ENCODE data around the gene RALGAPA1.
"Not testable (repeated sequence)": the region's sequence is repeated elsewhere in the genome, so short reads cannot be mapped to it uniquely, and the experiment has no call there.

RALGAPA1 gene

DNA sequence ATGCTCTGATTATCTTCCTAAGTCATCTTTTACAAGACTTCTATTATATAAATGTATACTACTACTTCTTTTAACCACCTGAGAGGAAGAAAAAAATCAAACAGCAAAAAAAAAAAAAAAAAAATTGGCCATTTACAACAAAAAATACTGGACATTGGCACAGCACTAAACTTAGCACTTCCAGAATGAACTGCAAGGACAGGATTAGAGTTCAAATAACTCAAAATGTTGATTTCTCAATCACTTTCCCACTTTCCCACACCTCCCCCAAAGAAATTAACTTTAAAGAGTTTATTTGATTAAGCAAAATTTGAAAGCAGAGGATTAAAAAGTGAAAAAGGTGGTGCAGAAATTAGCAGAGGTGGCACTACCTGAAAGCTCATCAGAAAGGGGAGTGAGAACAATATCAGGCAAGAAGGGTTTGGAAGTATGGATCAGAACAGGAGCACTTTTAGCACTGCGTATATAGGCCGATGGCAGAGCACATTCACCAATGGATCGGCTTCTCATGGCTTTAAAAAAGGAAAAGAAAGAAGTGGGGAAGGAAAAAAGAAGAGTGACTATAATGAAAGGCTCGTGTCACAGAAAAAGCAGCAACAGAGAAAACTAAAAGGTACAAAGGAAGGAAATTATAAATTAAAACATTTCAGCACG lies 109.2 kb downstream of the RALGAPA1 start:
- DNase-seq (ENCODE audit: low read depth in 2 of 2), result no peak

DNA sequence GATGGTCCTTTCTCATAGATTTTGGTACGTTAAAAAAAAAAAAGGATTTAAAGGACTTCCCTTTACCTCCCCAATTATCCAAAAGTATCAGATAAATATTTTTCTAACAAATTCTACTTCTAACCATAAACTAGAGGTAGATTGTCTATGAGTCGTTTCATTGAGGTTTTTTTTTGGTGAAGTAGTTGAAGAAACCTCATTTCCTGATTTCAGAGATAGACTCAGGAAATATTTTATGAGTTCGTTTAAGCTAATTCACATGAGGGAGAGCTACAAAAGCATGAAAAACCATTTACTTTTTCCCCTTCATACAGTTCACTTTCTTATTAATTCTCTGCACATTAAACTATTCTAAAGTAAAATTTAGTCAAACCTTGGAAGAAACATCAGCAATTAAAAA lies 112.5 kb downstream of the RALGAPA1 start:
- DNase-seq (ENCODE audit: low read depth in 2 of 2), result no peak

DNA sequence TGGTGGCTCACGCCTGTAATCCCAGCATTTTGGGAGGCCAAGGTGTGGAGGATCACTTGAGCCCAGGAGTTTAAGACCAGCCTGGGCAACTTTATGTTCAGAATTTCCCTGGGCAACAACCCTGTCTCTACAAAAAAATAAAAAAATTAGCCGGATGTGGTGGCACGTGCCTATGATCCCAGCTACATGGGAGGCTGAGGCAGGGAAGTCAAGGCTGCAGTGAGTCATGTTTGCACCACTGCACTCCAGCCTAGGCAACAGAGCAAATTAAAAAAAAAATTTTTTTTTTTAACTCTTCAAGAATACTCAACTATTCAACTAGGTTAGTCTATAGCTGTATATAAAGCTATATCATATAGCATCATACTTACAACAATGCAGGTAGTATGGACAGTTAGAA lies 113.0 kb downstream of the RALGAPA1 start:
- DNase-seq (ENCODE audit: low read depth in 2 of 2), result no peak

DNA sequence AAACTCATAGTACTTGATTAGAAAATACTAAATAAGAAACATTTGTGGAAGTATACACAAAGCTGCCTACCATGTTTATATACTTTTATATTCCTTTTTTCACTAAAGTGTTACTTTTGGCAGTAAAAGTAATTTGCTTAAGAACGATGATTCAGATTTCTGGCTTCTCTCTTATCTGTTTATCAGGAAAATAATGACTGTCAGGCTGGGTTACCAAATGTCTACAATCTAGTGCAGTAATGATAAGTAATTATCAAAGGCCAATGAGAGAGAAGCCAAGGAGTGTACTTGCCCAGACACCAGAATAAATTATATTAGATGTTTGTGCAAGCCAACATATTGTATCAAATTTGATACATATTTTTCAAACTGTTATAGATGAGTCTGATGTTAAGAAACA lies 113.4 kb downstream of the RALGAPA1 start:
- DNase-seq (ENCODE audit: low read depth in 2 of 2), result no peak

DNA sequence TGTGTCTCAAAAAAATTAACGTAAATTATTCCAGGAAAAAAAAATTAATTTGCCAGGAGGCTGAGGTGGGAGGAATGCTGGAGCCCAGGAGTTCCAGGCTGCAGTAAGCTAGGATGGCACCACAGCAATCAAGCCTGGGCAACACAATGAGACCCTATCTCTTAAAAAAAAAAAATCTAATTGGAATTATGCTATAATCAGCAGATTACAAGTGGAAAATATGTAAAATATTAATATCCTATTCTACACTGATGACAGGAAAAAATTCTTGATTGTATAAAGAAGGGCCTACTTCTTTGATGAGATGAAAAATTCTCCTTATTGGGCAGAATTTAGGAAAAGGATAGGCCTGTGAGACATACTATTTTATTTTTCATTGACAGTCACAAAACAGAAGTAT lies 114.0 kb downstream of the RALGAPA1 start:
- DNase-seq (ENCODE audit: low read depth in 2 of 2), result no peak

DNA sequence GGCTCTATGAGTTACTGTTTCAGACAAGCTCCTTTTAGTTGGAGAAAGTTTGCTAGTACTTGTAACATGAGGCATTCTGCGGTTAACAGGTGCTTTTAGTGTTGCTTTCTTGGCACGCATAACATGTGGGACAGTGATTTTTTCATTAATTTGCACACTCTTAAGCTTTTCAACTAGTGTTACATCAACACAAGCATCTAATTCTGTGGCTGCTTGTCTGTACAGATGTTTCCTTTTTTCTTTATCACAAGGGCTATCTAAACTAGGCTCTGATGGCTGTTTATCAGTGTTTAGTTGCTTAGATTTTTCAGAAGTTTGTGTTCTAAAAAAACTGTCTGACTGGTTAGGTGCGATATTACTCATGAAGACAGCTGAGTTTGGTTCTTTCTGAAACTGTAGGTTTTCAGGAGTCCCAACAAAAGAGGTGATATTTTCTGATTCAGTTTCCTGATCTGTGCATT lies 120.1 kb downstream of the RALGAPA1 start:
- DNase-seq (ENCODE audit: low read depth in 2 of 2), result no peak

DNA sequence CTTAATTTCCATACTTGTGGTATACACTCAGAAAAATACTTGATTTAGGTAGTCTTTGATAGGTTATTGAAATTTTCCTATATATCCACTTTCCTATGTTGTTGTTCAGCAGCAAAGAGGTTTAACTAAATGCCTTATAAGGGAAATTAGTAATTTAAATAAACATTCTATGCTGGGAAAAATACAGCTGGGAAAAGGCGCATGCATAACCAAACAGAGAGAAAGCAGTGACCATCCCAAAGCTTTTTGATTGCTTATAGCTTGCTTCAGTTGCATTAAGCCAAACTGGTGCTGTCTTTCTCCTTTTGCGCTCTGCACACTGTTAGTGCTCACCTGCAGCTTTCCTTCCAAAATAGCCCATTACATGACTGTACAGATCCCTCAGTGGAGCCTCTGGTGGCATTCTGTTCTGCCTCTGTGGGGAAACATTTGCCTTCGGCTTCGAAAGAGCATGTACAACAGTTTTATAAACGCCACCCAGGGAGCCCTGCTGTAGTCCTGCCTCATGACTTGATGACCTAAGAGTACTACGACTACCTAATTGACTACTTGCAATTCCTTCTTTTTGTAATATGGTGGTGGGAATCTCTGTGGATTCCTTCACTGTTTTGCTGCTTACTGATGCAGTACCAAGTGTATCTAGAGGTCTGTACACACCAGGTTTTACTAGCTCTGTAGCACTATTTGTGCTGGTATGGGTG lies 120.8 kb downstream of the RALGAPA1 start:
- DNase-seq (ENCODE audit: low read depth in 2 of 2), result no peak

DNA sequence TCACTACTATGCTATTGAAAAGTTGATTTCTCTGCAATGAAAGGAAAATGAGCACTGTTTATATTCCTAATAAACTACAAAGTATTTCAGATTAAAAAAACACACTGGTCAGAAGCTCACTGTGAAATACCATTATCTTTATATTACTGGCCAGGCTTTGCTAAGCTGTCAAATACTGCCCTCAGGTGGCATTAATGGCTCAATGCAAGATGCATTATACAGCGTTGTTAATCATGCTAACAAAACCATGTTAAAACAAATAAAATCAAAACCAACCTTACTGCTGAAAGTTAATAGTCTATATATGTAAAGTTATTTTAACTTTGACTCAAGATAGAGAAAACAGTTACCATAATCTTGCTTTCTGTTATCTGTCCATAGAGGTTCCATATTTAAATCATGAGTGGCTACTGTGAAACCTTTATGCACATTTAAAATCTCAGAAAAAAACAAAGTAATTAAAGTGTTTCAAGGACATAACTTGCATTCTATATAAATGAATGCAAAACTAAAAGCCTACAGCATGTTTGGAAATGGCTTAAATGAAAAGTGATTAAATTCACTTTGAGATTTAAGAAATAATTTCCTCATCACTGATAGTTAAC lies 121.7 kb downstream of the RALGAPA1 start:
- peak in 1 of 2 donors; percentile 14 for DNase-seq (ENCODE audit: low read depth in 2 of 2)

DNA sequence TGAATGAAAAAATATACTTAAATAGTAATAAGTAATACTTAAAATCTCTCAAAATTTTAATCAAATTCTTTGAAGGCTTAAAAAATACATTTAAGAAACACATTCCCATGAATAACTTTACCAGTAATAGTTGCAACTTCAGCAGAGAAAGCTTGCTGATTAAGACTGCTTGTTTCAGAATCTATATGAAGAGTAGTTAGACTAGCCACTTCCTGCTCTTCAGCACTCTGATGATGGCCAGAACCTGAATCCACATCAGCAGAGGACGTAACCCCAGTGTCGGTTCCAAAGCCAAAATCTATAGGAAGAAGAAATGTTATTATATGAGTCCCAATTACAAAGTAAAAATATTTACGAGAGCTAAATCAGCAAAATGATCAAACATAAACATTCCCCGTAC lies 125.4 kb downstream of the RALGAPA1 start:
- not testable (repeated sequence) for DNase-seq (ENCODE audit: low read depth in 2 of 2)

DNA sequence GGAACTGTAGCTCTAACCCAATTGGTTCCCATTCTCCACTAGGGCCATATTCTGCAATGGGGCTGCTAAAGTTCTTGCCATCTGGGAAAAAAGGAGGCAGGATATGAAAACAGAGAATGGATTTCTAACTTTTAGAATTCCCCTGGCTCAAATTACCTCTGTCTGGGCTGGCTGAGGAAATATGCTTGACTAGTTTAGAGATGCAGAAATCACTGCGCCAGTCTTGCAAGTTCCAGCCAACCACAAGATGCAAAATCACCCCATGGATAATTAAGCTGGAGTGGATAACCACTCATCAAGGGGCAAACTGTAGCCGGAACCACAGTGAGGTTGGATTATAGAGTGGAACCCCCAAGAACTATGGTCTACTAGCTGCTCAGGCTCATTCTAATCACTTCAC lies 126.3 kb downstream of the RALGAPA1 start:
- no peak for DNase-seq (ENCODE audit: low read depth in 2 of 2)

DNA sequence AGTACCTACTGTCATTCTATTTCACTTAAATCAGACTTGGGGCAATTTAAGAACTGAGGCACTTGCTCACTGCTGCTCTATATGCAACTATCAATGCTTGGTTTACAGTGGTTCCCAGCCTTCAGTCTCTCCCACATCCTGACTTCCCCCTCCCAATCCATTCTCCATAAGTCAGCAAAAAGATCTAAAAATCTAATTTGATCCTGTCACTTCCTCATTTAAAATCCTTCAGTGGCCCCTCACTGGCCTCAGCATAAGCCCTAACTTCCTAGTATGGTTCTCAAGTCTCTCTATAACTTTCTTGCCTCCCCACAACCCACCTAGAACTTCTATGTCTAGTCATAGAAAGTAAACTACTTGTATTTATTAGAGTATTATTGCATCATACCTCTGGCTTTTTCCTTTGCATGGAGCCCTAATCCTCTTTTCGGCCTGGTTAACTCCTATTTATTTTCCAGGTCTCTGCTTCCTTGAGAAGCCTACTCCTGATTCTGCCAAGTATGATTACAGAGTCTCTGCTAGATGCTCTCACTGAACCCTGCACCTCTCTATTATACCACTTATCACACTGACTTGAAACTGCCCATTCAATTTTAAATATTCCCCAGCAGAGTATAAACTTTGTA lies 130.6 kb downstream of the RALGAPA1 start:
- no peak for DNase-seq (ENCODE audit: low read depth in 2 of 2)

DNA sequence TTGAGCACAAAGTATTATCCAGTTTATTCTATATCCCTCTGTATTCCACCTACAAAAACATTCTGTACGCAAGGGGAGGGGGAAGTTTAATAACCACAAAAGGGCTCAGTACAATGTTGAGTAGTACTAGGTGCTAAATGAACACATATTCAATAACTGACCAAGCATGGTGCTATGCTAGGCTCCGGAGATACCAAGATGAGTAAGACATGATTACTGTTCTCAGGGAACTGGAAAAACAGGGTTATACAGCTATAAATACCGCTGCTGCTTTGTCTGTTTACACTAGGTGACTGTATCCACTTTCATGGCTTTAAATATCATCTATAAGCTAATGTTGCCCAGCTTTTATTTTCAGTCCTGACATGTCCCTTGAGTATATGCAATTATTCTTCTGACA lies 139.3 kb downstream of the RALGAPA1 start:
- DNase-seq (ENCODE audit: low read depth in 2 of 2), result no peak

DNA sequence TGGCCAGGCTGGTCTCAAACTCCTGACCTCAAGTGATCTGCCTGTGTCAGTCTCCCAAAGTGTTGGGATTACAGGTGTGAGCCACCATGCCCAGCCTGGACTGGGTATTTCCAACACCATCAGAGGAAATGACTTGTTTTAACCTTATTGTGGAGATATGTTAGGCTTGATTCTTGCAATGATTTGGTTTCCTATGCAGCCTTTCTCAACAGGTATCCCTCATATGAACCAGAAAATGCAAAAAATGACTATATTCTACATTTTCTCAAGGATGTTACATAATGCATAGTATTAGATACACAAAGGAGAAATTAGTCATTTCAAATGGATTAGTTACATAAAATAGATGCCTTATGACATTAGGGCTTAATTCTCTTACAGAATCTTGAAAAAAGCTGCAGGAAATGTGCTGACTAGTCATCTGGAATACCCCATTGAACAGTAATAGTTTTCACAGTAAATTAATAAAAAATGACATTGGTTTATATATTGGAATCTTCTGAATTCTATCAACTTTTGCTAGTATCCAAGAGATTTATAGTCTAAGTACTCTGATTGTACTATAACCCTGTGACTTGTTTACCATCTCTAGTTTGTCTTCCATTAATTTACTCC lies 142.6 kb downstream of the RALGAPA1 start:
- DNase-seq (ENCODE audit: low read depth in 2 of 2), result no peak

DNA sequence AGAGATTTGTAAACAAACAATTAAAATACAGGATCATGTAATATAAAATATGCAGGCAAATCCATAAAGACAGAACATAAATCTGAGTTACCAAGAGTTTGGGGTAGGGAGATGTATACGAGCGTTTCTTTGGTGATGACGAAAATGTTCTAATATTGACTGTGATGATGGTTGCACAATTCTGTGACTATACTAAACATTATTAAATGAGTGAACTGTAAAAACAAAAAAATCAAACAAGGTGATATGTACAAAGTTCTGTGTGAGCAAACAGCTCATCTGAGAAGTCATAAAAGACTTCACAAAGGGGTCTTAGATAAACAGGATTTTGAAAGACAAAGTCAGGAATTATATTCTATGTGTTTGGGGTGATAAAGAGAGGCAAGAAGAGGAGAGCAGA lies 147.2 kb downstream of the RALGAPA1 start:
- DNase-seq (ENCODE audit: low read depth in 2 of 2), result no peak

DNA sequence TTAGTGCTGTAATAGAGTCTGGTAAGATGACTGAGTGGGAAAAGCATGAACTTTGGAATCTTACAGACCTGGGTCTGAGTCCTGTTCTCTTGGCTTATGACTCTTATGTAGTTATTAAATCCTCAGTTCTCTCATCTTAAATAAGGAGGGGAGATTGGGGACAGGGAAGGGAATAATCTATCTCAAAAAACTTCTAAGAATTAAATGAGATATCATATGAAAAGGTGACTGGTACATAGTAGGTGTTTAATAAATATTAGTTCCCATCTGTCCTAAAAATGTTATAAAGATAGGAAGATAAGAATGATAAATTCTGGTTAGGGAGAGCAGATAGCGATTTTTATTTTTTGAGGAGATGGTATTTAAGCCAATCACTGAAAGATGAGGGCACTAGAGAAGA lies 156.1 kb downstream of the RALGAPA1 start:
- no peak for DNase-seq (ENCODE audit: low read depth in 2 of 2)

DNA sequence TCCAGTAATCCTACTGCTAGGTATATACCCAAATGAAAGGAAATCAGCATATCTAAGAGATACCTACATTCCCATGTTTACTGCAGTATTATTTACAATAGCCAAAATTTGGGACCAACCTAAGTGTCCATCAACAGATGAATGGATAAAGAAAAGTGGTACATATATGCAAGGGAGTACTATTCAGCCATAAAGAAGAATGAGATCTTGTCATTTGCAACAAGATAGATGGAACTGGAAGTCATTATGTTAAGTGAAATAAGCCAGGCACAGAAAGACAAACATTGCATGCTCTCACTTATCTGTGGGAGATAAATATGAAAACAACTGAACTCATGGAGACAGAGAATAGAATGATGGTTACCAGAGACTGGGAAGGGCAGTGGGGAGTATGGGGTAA lies 165.6 kb downstream of the RALGAPA1 start:
- DNase-seq (ENCODE audit: low read depth in 2 of 2), result no peak

DNA sequence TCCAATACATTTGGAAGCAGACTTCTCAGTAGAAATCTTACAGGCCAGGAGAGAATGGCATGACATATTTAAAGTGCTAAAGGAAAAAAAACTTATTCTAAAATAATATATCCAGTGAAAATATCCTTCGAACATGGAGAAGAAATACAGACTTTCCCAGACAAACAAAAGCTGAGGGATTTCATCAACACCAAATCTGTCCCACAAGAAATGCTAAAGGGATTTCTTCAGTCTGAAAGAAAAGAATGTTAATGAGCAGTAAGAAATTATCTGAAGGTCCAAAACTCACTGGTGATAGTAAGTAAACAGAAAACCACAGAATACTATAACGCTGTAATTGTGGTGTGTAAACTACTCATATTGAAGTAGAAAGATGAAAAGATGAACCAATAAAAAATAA lies 171.2 kb downstream of the RALGAPA1 start:
- no peak for DNase-seq (ENCODE audit: low read depth in 2 of 2)

DNA sequence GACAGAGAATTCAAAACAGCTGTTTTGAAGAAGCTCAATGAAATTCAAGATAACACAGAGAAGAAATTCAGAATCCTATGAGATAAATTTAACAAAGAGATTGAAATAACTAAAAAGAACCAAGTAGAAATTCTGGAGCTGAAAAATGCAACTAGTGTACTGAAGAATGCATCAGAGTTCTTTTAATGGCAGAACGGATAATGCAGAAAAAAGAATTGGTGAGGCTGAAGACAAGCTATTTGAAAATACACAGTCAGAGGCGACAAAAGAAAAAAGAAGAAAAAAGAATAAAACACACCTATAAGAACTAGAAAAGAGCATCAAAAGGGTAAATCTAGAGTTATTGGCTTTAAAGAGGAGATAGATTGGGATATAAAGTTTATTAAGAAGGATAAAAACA lies 171.8 kb downstream of the RALGAPA1 start:
- DNase-seq (ENCODE audit: low read depth in 2 of 2), result no peak

DNA sequence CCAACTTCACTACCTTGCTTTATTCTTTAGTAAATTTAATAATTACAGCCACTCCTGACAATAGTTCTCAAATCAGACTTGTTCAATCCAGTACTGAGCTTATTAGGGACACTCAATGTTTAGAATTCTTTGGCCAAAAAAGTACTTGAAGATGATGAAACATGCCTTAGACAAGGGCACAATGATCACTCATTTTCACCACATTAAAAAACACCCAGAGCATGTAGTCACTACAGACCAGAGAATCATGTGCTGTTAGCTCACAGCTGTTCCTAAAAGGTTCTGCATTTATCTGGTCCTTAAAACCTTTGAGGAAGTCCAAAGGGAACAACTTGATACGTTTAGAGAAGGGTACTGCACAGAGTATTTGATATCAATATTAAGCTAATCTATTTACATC lies 176.4 kb downstream of the RALGAPA1 start:
- no peak for DNase-seq (ENCODE audit: low read depth in 2 of 2)

DNA sequence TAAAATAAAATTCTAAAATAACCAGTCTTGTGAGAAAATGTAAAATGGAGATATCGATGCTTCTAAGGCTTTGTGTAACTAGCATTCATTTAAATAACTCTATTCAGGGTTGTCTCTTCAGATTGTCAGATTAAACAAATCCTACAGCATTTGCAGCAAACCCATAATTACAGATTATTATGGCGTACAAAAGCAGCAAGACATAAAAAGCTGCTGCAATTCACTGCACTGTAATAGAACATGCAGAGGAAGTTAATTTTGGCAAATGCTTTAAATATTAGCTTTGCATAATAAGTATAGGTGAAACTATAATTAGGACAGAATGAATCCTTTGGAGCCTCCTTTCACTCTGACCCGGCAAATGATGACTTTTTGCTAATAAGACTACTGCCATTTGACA lies 176.8 kb downstream of the RALGAPA1 start:
- DNase-seq (ENCODE audit: low read depth in 2 of 2), result no peak

DNA sequence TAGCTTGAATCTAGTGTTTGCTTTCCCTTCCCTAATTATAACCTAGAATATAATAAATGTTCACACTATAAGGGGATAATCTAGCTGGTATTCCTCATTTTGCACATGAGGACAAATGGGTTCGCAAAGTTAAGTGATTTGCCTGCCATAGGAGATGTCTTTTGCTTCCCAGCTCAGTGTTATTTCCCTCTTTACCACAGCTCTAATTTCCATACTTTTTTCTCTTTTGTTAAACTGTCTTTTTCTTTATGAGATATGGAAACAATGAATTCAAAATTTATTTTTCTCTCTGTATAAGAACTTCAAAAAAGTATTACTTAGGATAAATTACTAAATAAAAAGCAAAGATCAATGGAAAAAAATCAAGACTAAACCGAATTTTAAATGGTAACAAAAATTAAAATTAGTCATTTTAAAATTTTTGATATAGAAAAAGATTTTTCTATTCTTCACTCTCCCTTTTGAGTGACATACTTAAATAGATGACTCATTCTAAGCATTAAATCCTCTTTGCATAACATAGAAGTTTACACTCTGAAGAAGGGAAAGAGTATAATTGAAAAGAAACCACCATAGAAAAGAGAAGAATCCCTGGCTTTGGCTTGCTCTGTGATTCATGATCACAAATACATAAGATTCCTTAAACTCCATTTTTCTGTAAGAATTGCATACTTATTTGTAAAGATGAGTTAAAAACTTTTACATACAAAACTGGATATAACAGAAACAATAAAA lies 177.9 kb downstream of the RALGAPA1 start:
- no peak for DNase-seq (ENCODE audit: low read depth in 2 of 2)

DNA sequence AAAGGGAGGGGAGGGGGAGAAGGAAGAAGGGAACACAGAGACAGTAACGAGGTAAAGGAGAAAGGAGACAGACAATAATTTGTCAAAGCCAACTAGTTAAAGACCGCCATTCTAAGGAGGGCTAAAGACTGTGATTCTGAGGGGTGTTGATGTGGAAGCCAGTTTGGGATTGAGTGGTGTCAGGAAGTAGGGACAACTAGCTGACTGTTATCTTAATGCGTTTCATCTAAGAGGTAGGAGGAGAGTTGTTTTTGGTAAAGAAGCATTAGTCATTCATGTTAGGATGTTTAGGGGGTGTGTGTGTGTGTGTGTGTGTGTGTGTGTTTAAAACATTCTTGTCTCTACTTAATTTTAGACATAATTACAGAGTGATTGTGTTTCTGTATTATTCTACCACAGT lies 180.1 kb downstream of the RALGAPA1 start:
- no peak for DNase-seq (ENCODE audit: low read depth in 2 of 2)

Measured in stimulated activated CD4-positive, alpha-beta T cell treated with anti-CD3 and anti-CD28 coated beads, Interleukin-4, amount 100 ng/mL, for 48 hours (primary cell).